Placental pericyte (primary cell): ENCODE results near the gene KCNA5. TPM values are rescaled to one million over a fixed set of nuclear protein-coding genes. Genes with fewer than 3 reads are reported as not detected.

ENCODE experiments used
- total RNA-seq: library from RNA; depleted of rRNA; stranded (reverse); fragments of >200 nt; gene quantifications from 2 replicates; pipeline ENCODE4 v1.2.3, GENCODE V29; 2012

The KCNA5 gene
- not detected in 2 replicates for total RNA-seq

DNA sequence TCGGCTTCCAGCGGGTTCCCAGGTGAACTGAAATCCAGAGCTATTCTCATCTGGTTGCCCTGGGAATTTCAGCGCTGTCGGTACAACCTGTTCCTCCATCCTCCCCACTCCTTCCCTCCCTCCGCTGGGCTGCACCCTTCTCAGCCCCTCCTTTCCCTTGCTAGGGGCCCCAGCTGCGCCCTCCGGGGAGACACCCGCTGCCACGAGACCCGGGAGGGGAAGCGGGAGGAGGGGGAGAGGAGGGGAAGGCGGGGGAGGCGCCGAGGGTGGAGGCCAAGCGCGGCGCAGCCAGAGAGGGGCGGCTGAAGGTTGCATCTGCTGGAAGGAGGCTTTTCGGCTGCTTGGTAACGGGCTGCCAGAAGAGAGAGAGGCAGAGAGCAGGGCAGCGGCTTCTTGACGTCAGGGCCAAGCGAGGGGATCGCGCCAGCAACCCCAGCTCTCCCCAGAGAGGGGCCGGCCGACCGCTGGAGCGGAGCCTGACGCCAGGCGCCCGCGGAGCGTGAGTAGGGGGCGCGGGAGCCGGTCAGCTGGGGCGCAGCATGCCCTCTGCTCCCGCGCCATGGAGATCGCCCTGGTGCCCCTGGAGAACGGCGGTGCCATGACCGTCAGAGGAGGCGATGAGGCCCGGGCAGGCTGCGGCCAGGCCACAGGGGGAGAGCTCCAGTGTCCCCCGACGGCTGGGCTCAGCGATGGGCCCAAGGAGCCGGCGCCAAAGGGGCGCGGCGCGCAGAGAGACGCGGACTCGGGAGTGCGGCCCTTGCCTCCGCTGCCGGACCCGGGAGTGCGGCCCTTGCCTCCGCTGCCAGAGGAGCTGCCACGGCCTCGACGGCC, at the start of gene KCNA5:
Gene KCNA5, plus strand, starts transcription at position 291 of the 831 bp plus-strand sequence. Its CDS starts 269 bp downstream, at position 560.

Other genes starting within 250 kb of the KCNA5 start
- not detected in 2 replicates for gene KCNA1, start 134.0 kb upstream of the KCNA5 start, total RNA-seq